Activated B cell treated with CpG ODN at 0.5 μM for 24 hours (primary cell): ENCODE data around the gene NABP2. TPM values are rescaled to one million over a fixed set of nuclear protein-coding genes. Genes with fewer than 3 reads are reported as not detected.

Source experiments
- ATAC-seq: fragments of 200-7000 bp; cut with Tn5 transposase; one replicate; pipeline ENCODE4 v1.10.0; 2021; ENCODE audit warnings: low read depth, mild to moderate bottlenecking, moderate library complexity
- CTCF ChIA-PET: fragments of 350-600 bp; sonication (Branson Sonifier 250); formaldehyde crosslinking; loops from one replicate; lab custom pipeline; 2021; ENCODE audit warnings: antibody characterized with exemption; lab: Charles Lee
- POLR2A ChIA-PET: fragments of 350-600 bp; sonication (Branson Sonifier 250); formaldehyde crosslinking; loops from one replicate; lab custom pipeline; 2021; ENCODE audit warnings: antibody characterized with exemption; lab: Charles Lee
- DNase-seq: peaks from one replicate; pipeline ENCODE4 v3.0.0; 2022
- H3K27ac Mint-ChIP-seq: one replicate; pipeline ENCODE4 v1.8.0; 2020; ENCODE audit warnings: mixed read lengths
- H3K27me3 Mint-ChIP-seq: one replicate; pipeline ENCODE4 v1.8.0; 2021; ENCODE audit warnings: mixed read lengths
- H3K36me3 Mint-ChIP-seq: one replicate; pipeline ENCODE4 v1.8.0; 2021; ENCODE audit warnings: low read depth, mixed read lengths
- H3K4me1 Mint-ChIP-seq: one replicate; pipeline ENCODE4 v1.8.0; 2021; ENCODE audit warnings: mixed read lengths
- H3K4me3 Mint-ChIP-seq: one replicate; pipeline ENCODE4 v1.8.0; 2020; ENCODE audit warnings: mild to moderate bottlenecking, mixed read lengths
- H3K9me3 Mint-ChIP-seq: one replicate; pipeline ENCODE4 v1.8.0; 2020; ENCODE audit warnings: mixed read lengths
- CTCF ChIP-seq: fragments of 200-600 bp; IDR thresholded peaks from one replicate; pipeline ENCODE4 v1.8.0; 2022; ENCODE audit warnings: antibody characterized with exemption, mild to moderate bottlenecking
- intact Hi-C: fragments of 100-400 bp; cut with micrococcal nuclease; formaldehyde crosslinking; loops from one replicate; pipeline ENCODE4 v1.15.1; 2024
- total RNA-seq: library from RNA; stranded (reverse); gene quantifications from 2 replicates; pipeline ENCODE4 v1.2.3, GENCODE V29; 2022

NABP2 gene
- total RNA-seq, 1 donor from 2014 or later = 27.7 TPM

GRCh38 chr12:56247923-56248322 lies 23.8 kb downstream of the NABP2 start:
- no peak overlapping the region for H3K27ac Mint-ChIP-seq
- H3K27me3 Mint-ChIP-seq = no peaks in the 10 kb centered on the region
- intact Hi-C loops = no loop called here
- ChIA-PET POLR2A (interaction anchor here (0.7 kb wide), 1 partner anchor 51 kb away, joined by 3 read pairs; no protein-coding TSS in a partner anchor), CTCF (interaction anchor here (1.2 kb wide), 1 partner anchor 10 kb away, joined by 5 read pairs; the partner anchor contains the start of gene ANKRD52)
- H3K4me3 Mint-ChIP-seq = no peak overlapping the region
- ATAC-seq = no peak
- H3K9me3 Mint-ChIP-seq = no peaks in the 10 kb centered on the region
- no peak for TF ChIP-seq CTCF
- no peak for DNase-seq
- H3K36me3 Mint-ChIP-seq = peaks cover 77% of the 10 kb centered on the region
- H3K4me1 Mint-ChIP-seq = no peaks in the 10 kb centered on the region

GRCh38 chr12:56248711-56249110 lies 24.6 kb downstream of the NABP2 start:
- Mint-ChIP-seq H3K36me3 (peaks cover 78% of the 10 kb centered on the region), H3K27ac (no peak overlapping the region), H3K4me3 (no peak overlapping the region), H3K4me1 (no peaks in the 10 kb centered on the region), H3K9me3 (no peaks in the 10 kb centered on the region), H3K27me3 (no peaks in the 10 kb centered on the region)
- ChIA-PET CTCF (interaction anchor here (1.2 kb wide), 1 partner anchor 9 kb away, joined by 5 read pairs; the partner anchor contains the start of gene ANKRD52), POLR2A (no interaction called here)
- no peak for DNase-seq
- ATAC-seq = no peak
- TF ChIP-seq CTCF = no peak
- intact Hi-C loops = no loop called here

- ChIA-PET CTCF (no interaction called here), POLR2A (interaction anchor here (0.6 kb wide), 1 partner anchor 423 kb away, joined by 5 read pairs; the partner anchor contains the start of gene DNAJC14)
- DNase-seq (no peak), ATAC-seq (no peak)
- peaks cover 15% of the 10 kb centered on the region for H3K4me1 Mint-ChIP-seq
- no peaks in the 10 kb centered on the region for H3K27me3 Mint-ChIP-seq
- peaks cover 69% of the 10 kb centered on the region for H3K36me3 Mint-ChIP-seq
- H3K27ac Mint-ChIP-seq = no peak overlapping the region
- no peak overlapping the region for H3K4me3 Mint-ChIP-seq
- TF ChIP-seq CTCF = no peak
- no peaks in the 10 kb centered on the region for H3K9me3 Mint-ChIP-seq
- intact Hi-C loops = no loop called here
Measured at GRCh38 chr12:56252649-56253048, 28.5 kb downstream of the NABP2 start.

- no peaks in the 10 kb centered on the region for H3K9me3 Mint-ChIP-seq
- POLR2A ChIA-PET = interaction anchor here (0.6 kb wide), 1 partner anchor 424 kb away, joined by 5 read pairs; the partner anchor contains the start of gene DNAJC14
- peaks cover 15% of the 10 kb centered on the region for H3K4me1 Mint-ChIP-seq
- H3K27me3 Mint-ChIP-seq = no peaks in the 10 kb centered on the region
- H3K4me3 Mint-ChIP-seq = no peak overlapping the region
- CTCF ChIA-PET = no interaction called here
- peaks cover 64% of the 10 kb centered on the region for H3K36me3 Mint-ChIP-seq
- no peak for TF ChIP-seq CTCF
- ATAC-seq = no peak
- intact Hi-C loops = no loop called here
- no peak for DNase-seq
- H3K27ac Mint-ChIP-seq = no peak overlapping the region
Measured at GRCh38 chr12:56253091-56253490, 28.9 kb downstream of the NABP2 start.

GRCh38 chr12:56255671-56256070 lies 31.5 kb downstream of the NABP2 start:
- DNase-seq = no peak
- peaks cover 21% of the 10 kb centered on the region for H3K4me1 Mint-ChIP-seq
- POLR2A ChIA-PET = interaction anchor here (0.6 to 1.5 kb wide), 2 partner anchors 40 to 63 kb away, joined by 4 read pairs; no protein-coding TSS in a partner anchor
- peaks cover 50% of the 10 kb centered on the region for H3K36me3 Mint-ChIP-seq
- no peak for TF ChIP-seq CTCF
- H3K9me3 Mint-ChIP-seq = no peaks in the 10 kb centered on the region
- no peak overlapping the region for H3K4me3 Mint-ChIP-seq
- H3K27me3 Mint-ChIP-seq = no peaks in the 10 kb centered on the region
- no peak overlapping the region for H3K27ac Mint-ChIP-seq
- CTCF ChIA-PET = interaction anchor here (1.1 to 1.6 kb wide), 2 partner anchors 206 to 208 kb away, joined by 3 read pairs; no protein-coding TSS in a partner anchor
- intact Hi-C loops = no loop called here
- no peak for ATAC-seq
